GM18526 (cell line): ENCODE results near the gene CFAP57.

Experiments
- POLR2A ChIP-seq: IDR thresholded peaks from 3 replicates; pipeline ENCODE4 v1.6.1; 2011; ENCODE audit not compliant: insufficient read length; ENCODE audit errors: extremely low read depth

Gene CFAP57

DNA sequence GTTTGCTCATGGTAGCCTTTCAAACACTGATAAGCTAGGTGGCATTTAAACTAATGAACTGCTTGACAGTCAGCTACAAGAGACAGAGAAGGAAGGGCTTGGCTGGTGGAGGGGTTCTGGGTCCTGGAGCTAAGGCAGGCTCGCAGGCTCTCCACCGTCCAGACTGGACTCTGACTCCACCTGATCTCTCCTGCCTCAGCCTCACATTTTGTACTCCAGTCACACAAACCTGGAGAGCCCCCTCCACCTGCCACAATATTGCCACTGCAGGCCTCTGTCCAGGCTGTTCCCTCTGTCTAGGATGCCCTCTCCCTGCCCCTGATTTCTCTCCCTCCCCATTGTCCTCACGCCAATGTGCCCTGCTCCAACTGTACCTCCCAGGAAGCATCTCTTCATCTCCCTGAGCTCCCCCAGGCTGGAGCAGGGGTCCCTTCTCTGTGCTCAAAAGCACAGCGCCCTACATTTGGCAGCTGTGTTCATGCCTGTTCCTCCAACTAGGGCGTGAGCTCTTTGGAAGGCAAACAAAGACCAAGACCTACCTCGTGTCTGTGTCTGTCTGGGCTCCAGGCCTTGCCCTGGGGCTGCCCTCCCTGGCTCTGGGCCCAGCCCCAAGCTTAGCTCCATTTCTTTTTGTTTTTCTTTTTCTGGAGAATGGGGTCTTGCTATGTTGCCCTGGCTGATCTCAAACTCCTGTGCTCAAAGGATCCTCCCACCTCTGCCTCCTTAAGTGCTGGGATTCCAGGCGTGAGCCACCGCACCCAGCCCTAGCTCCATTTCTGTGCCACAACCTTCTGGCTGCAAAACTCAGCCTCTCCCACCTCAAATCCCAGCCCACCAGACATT is 131.6 kb downstream of the CFAP57 start:
- TF ChIP-seq POLR2A: no peak
